Naive B cell (primary cell): ENCODE results near the gene ZSCAN10. TPM values are rescaled to one million over a fixed set of nuclear protein-coding genes. Genes with fewer than 3 reads are reported as not detected.

Experiments
- ATAC-seq, 2 donors: fragments of 150-1000 bp; cut with Tn5 transposase; 2 replicates each; pipeline ENCODE4 v1.10.0; 2021; ENCODE audit warnings: low read depth in 2 of 2, mild to moderate bottlenecking in 2 of 2, moderate library complexity in 2 of 2
- DNase-seq: peaks from one replicate; pipeline ENCODE4 v3.0.0; 2022
- H3K27ac Mint-ChIP-seq, 6 donors: one replicate each; pipeline ENCODE4 v1.8.0; 2020 to 2022; ENCODE audit warnings: mild to moderate bottlenecking in 6 of 6, mixed read lengths in 6 of 6, moderate library complexity in 5 of 6, inconsistent platforms in 2 of 6
- H3K27me3 Mint-ChIP-seq, 3 donors: one replicate each; pipeline ENCODE4 v1.8.0; 2021 to 2022; ENCODE audit warnings: mixed read lengths in 3 of 3, mild to moderate bottlenecking in 1 of 3
- H3K36me3 Mint-ChIP-seq, 2 donors: one replicate each; pipeline ENCODE4 v1.8.0; 2020 to 2022; ENCODE audit warnings: mixed read lengths in 2 of 2, inconsistent platforms in 1 of 2, mild to moderate bottlenecking in 1 of 2
- H3K4me1 Mint-ChIP-seq, 3 donors: one replicate each; pipeline ENCODE4 v1.8.0; 2020 to 2022; ENCODE audit warnings: mixed read lengths in 3 of 3, inconsistent platforms in 1 of 3, mild to moderate bottlenecking in 1 of 3, moderate library complexity in 1 of 3
- H3K4me3 Mint-ChIP-seq, 8 donors: one replicate each; pipeline ENCODE4 v1.8.0; 2020 to 2022; ENCODE audit warnings: mild to moderate bottlenecking in 8 of 8, mixed read lengths in 8 of 8, moderate library complexity in 8 of 8, inconsistent platforms in 2 of 8
- H3K9me3 Mint-ChIP-seq, 7 donors: one replicate each; pipeline ENCODE4 v1.8.0; 2020 to 2022; ENCODE audit warnings: mixed read lengths in 7 of 7, mild to moderate bottlenecking in 5 of 7, inconsistent platforms in 2 of 7, moderate library complexity in 1 of 7
- polyA plus RNA-seq, 6 donors: library from polyadenylated mRNA; unstranded; fragments of 300-500 nt; fragmentation: Illumina TruSeq; gene quantifications; one replicate each; pipeline ENCODE4 v1.2.3, GENCODE V29; 2021; ENCODE audit warnings: low read depth in 6 of 6

The ZSCAN10 gene
- polyA plus RNA-seq = not detected

DNA sequence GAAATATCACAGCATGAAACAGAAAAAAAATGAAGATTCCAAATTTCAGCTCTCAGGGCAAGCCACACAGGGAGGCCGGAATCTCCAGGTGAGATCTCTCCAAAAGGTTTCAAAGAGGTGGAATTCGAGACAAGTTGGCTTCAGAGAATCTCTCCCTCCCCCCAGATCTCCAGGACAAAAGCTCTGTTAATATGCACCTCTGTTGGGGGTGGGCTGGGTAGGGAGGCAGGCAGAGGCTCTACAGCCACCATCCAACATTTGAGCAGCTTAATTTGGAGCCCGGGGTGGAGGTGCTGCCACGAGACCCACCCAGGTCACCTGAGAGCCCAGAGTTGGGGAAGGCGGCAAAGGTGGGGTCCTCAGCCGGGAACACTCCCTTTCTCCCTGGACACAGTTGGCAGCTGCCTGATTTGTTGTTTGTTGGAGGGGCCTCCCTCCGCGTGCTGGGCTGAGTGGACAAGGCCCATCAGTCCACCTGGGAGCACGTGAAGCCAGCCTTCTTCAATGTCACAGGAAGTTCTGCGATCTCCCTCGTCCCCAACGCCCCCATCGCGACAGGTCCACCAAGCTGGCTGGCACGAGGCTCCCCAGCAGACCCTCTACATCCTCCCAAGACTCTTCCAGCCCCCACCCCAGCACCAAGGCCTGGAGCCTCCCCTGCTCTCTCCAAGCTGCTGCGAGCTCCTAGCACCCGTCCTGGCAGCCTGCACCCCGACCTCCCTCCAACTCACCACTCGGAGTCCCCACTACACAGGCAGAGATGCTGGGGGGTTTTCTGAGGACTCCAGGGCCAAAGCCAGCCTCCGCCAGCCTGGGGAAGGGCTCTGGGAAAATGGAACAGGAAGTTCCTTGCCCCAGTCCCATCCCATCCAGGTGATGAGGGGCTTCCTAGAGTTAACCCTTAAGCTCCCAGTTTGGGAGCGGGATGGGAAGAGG lies at the start of gene ZSCAN10:
Gene ZSCAN10 (minus strand): TSS at position 836 of the 936 bp plus-strand sequence. CDS start 6,357 bp downstream, outside the sequence.
- no peak for DNase-seq
- ATAC-seq = no peak
- no peaks in the 10 kb centered on the region for H3K27me3 Mint-ChIP-seq
- H3K4me1 Mint-ChIP-seq = peaks cover 22 to 52% (median 29%) of the 10 kb centered on the region in 3 donors
- peak within 1 kb of the TSS; percentile 71 to 91 (median 80) for H3K4me3 Mint-ChIP-seq
- H3K27ac Mint-ChIP-seq = peak within 1 kb of the TSS in 3 of 6 donors; percentile 56 to 90 (median 85)
- no peaks in the 10 kb centered on the region for H3K9me3 Mint-ChIP-seq
- no peaks in the 10 kb centered on the region for H3K36me3 Mint-ChIP-seq

DNA sequence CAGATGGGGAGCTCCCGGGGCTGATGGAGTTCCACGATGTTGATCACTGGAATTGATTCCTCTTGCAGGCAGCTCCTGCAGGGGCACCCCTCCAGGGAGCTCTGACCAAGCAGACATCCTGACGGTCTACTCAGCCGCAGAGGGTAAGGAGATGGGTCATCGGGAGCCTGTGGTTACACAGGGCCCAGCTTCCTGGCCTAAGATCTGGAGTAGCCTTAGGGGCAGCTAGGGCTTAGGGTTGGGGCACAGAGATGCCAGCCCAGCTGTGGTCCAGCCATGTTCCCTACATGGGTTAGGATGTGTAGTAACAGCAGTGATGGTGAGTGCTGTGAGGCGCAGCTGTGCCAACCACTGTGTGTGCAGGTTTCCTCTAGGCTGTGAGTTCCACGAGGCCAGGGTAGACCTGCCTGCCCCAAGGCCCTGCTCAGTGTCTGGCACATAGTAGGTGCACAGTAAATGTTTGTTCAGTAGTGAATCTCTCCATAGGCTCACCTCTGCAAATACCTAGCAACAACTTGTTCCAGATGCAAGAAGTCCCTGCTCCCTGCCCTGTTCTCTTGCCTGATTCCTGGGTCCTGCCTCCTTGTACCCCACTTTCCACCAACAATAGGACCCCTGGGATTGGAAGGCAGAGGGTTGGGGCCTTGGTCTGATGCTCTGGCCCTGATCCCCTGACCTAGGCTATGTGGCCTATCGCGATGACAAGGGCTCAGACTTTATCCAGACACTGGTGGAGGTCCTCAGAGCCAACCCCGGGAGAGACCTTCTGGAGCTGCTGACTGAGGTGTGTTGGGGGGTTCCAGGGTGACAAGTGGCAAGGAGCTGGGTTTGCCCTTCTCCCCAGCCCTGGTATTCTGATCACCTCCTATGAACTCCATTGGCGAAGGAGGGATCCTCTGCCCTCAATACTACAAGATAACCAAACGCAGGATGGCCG lies 49.4 kb upstream of the ZSCAN10 start:
- DNase-seq (no peak), ATAC-seq (no peak)
- Mint-ChIP-seq H3K9me3 (peaks cover 0 to 7% (median 3%) of the 10 kb centered on the region in 7 donors), H3K4me3 (peak overlapping the region; percentile 75 to 98 (median 88)), H3K27ac (peak overlapping the region in 2 of 6 donors; percentile 15 to 96), H3K27me3 (peaks cover 0 to 15% (median 4%) of the 10 kb centered on the region in 3 donors), H3K36me3 (no peaks in the 10 kb centered on the region), H3K4me1 (peaks cover 25 to 28% (median 27%) of the 10 kb centered on the region in 3 donors)

DNA sequence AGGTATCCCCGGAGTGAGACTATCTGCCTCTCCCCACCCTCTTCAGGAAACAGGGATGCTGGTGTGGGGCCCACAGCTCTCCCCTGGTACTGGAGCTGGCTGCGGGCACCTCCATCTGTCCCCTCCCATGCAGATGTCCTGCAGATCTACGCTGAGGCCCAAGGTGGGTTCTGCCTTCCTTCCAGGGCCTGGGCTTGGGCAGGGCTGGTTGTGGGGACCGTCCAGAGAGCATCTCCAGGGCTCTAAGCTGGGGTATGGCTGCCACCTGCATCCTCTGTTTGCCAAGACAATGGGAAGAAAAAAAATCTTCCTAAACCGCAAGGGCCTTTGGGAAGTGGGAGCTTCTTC lies 48.6 kb upstream of the ZSCAN10 start:
- no peak for DNase-seq
- peak overlapping the region in 1 of 8 donors; percentile 98 for H3K4me3 Mint-ChIP-seq

DNA sequence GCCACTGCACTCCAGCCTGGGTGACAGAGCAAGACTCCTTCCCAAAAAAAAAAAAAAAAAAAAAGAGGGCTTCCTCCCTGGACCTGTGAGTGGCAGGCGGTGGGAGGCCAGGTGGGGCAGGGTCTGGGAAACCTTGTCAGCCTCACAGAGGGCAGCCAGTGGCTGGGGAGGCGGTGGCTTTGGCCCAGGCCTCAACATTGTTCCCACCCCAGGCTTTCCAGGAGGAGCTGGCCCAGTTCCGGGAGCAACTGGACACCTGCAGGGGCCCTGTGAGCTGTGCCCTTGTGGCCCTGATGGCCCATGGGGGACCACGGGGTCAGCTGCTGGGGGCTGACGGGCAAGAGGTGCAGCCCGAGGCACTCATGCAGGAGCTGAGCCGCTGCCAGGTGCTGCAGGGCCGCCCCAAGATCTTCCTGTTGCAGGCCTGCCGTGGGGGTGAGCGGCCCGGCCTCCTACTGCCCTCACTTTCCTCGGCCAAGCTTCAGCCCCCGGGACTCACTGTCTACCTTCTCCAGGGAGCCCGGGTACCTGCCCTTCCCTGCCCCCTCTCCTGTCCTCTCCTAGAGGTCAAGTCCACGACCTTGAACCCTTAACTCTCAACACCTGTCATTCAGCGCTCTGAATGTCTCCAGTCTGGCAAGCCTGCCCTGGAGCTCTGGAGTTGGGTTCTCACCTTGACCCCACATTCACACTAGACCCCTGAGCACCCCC lies 48.1 kb upstream of the ZSCAN10 start:
- Mint-ChIP-seq H3K9me3 (peaks cover 0 to 1% (median 0%) of the 10 kb centered on the region in 7 donors), H3K36me3 (peaks cover 4 to 5% of the 10 kb centered on the region in 2 donors), H3K27me3 (peaks cover 0 to 9% (median 4%) of the 10 kb centered on the region in 3 donors), H3K27ac (no peak overlapping the region), H3K4me1 (peaks cover 18 to 24% (median 21%) of the 10 kb centered on the region in 3 donors), H3K4me3 (peak overlapping the region in 1 of 8 donors; percentile 98)
- ATAC-seq (no peak), DNase-seq (no peak)

More for the DNA sequence above, 48.6 kb upstream of the ZSCAN10 start:
- no peak for ATAC-seq
- no peak overlapping the region for H3K27ac Mint-ChIP-seq
- H3K27me3 Mint-ChIP-seq = peaks cover 0 to 14% (median 4%) of the 10 kb centered on the region in 3 donors
- H3K4me1 Mint-ChIP-seq = peaks cover 24 to 26% (median 26%) of the 10 kb centered on the region in 3 donors
- peaks cover 0 to 3% (median under 1%) of the 10 kb centered on the region in 7 donors for H3K9me3 Mint-ChIP-seq
- no peaks in the 10 kb centered on the region for H3K36me3 Mint-ChIP-seq

- Mint-ChIP-seq H3K4me3 (no peak overlapping the region), H3K36me3 (peaks cover 6 to 8% of the 10 kb centered on the region in 2 donors), H3K4me1 (peaks cover 8 to 20% (median 10%) of the 10 kb centered on the region in 3 donors), H3K9me3 (peaks cover 0 to 1% (median 0%) of the 10 kb centered on the region in 7 donors), H3K27ac (no peak overlapping the region), H3K27me3 (peaks cover 0 to 9% (median 3%) of the 10 kb centered on the region in 3 donors)
- DNase-seq = no peak
- no peak for ATAC-seq
Observed at GRCh38 chr16:3145660-3146059, 46.6 kb upstream of the ZSCAN10 start.

GRCh38 chr16:3145151-3145550 lies 46.1 kb upstream of the ZSCAN10 start:
- Mint-ChIP-seq H3K9me3 (peaks cover 0 to 1% (median 0%) of the 10 kb centered on the region in 7 donors), H3K36me3 (peaks cover 6 to 8% of the 10 kb centered on the region in 2 donors), H3K4me3 (peak overlapping the region in 2 of 8 donors; percentile 16 to 74), H3K4me1 (peaks cover 5 to 19% (median 8%) of the 10 kb centered on the region in 3 donors), H3K27me3 (peaks cover 0 to 9% (median 0%) of the 10 kb centered on the region in 3 donors), H3K27ac (no peak overlapping the region)
- DNase-seq = no peak
- ATAC-seq = no peak

GRCh38 chr16:3144321-3144983 lies 45.4 kb upstream of the ZSCAN10 start:
- Mint-ChIP-seq H3K27ac (peak overlapping the region in 1 of 6 donors; percentile 83), H3K4me3 (peak overlapping the region in 1 of 8 donors; percentile 16), H3K4me1 (peaks cover 5 to 15% (median 8%) of the 10 kb centered on the region in 3 donors), H3K36me3 (peaks cover 6 to 8% of the 10 kb centered on the region in 2 donors), H3K27me3 (peaks cover 0 to 9% (median 0%) of the 10 kb centered on the region in 3 donors), H3K9me3 (peaks cover 0 to 1% (median 0%) of the 10 kb centered on the region in 7 donors)
- DNase-seq = no peak
- ATAC-seq = no peak

- Mint-ChIP-seq H3K4me3 (peak overlapping the region in 1 of 8 donors; percentile 50), H3K27me3 (peaks cover 0 to 9% (median 0%) of the 10 kb centered on the region in 3 donors), H3K4me1 (peaks cover 0 to 10% (median 3%) of the 10 kb centered on the region in 3 donors), H3K36me3 (peaks cover 6 to 8% of the 10 kb centered on the region in 2 donors), H3K9me3 (peaks cover 0 to 1% (median 0%) of the 10 kb centered on the region in 7 donors), H3K27ac (no peak overlapping the region)
- no peak for ATAC-seq
- DNase-seq = no peak
Observed at GRCh38 chr16:3143598-3144320, 44.7 kb upstream of the ZSCAN10 start.

DNA sequence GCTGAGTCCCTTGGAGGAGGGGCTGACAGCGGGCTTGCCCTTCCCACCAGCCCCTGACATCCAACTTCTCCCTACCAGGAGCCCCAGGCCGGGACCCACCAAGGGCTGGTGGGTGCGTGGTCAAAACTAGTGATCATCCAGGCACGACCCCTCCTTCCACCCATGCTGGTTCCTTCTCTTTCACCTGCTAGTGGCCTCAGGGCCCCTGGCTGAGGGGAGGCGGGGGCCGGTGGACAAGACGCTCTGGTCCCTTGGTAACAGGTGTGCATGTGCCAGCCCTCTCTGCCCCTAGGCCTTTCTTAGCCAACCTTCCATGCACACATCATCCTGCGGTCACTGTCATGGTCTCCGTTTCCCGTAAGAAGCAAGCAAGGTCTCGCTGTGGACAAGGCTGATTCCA lies 44.1 kb upstream of the ZSCAN10 start:
- peaks cover 0 to 1% (median 0%) of the 10 kb centered on the region in 7 donors for H3K9me3 Mint-ChIP-seq
- H3K4me1 Mint-ChIP-seq = peaks cover 0 to 8% (median 3%) of the 10 kb centered on the region in 3 donors
- ATAC-seq (no peak), DNase-seq (no peak)
- no peak overlapping the region for H3K27ac Mint-ChIP-seq
- H3K27me3 Mint-ChIP-seq = peaks cover 0 to 9% (median 0%) of the 10 kb centered on the region in 3 donors
- H3K4me3 Mint-ChIP-seq = no peak overlapping the region
- peaks cover 6 to 8% of the 10 kb centered on the region in 2 donors for H3K36me3 Mint-ChIP-seq

DNA sequence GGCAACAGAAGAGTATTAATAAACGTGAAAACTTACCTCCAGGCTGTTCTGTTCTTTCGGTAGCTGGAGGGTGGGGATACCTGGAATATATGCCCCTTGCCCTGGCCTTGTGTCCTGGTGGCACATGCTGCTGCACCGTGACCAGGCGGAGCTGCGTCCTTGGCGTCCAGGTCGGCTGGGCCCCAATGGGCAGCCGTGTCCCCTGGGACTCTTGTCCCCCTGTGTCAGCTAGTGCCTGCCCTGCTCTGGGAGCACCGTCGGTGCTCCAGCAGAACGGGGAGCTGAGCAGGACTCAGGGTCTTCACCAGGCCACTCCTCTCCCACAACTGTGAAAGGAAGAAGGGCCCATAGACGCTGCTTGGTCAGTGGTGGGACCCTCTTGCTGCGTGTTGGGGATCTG lies 43.7 kb upstream of the ZSCAN10 start:
- H3K9me3 Mint-ChIP-seq = peaks cover 0 to 1% (median 0%) of the 10 kb centered on the region in 7 donors
- ATAC-seq (no peak), DNase-seq (no peak)
- H3K4me3 Mint-ChIP-seq = no peak overlapping the region
- peaks cover 6 to 8% of the 10 kb centered on the region in 2 donors for H3K36me3 Mint-ChIP-seq
- H3K4me1 Mint-ChIP-seq = peaks cover 2 to 8% (median 3%) of the 10 kb centered on the region in 3 donors
- peak overlapping the region in 1 of 6 donors; percentile 64 for H3K27ac Mint-ChIP-seq
- H3K27me3 Mint-ChIP-seq = peaks cover 0 to 9% (median 0%) of the 10 kb centered on the region in 3 donors

GRCh38 chr16:3142327-3142726 lies 43.2 kb upstream of the ZSCAN10 start:
- peaks cover 0 to 1% (median 0%) of the 10 kb centered on the region in 7 donors for H3K9me3 Mint-ChIP-seq
- H3K4me3 Mint-ChIP-seq = peak overlapping the region in 1 of 8 donors; percentile 58
- DNase-seq (no peak), ATAC-seq (no peak)
- H3K27ac Mint-ChIP-seq = peak overlapping the region in 2 of 6 donors; percentile 64 to 73
- H3K4me1 Mint-ChIP-seq = peaks cover 3 to 8% (median 6%) of the 10 kb centered on the region in 3 donors
- H3K27me3 Mint-ChIP-seq = peaks cover 0 to 6% (median 0%) of the 10 kb centered on the region in 3 donors
- H3K36me3 Mint-ChIP-seq = peaks cover 6 to 8% of the 10 kb centered on the region in 2 donors
